K562 (cell line): ENCODE results near the gene RBM25. TPM values are rescaled to one million over a fixed set of nuclear protein-coding genes. Genes with fewer than 3 reads are reported as not detected.

Source experiments
- ATAC-seq: fragments of 200-7000 bp; cut with Tn5 transposase; 3 replicates; pipeline ENCODE4 v1.9.1; 2020; ENCODE audit warnings: moderate library complexity
- BruUV-seq: library from RNA; stranded (reverse); fragments of 400-500 nt; replicated peaks from 2 replicates; lab custom pipeline; 2021; lab: Mats Ljungman, UMichigan
- CTCF ChIA-PET: fragments of 300-600 bp; formaldehyde crosslinking; extraction: SDS; loops from one replicate; lab custom pipeline; 2021; ENCODE audit warnings: low intra/inter-chr PET ratio; lab: Yijun Ruan, JAX
- POLR2A ChIA-PET: fragments of 300-600, 350-650 bp; sonication (Branson Sonifier 250); formaldehyde crosslinking; extraction: SDS; loops from one replicate; lab custom pipeline; 2021; ENCODE audit warnings: antibody characterized with exemption, inconsistent platforms; lab: Yijun Ruan, JAX
- DNase-seq, 4 experiments: peaks; one replicate each; pipeline versions ENCODE4 v3.0.0 to v3.0.0-alpha.2; 2011 to 2018; ENCODE audit warnings: low spot score in 3 of 4, mixed read lengths in 3 of 4; ENCODE audit errors: extremely low read depth in 1 of 4
- FAIRE-seq: peaks from 2 replicates; lab custom pipeline; 2011; peaks lifted over from hg19 to GRCh38; lab: Jason Lieb, UNC
- H2AFZ ChIP-seq: 2 replicates; pipeline ENCODE4 v1.6.0; 2011; ENCODE audit warnings: low read depth, low read length, control low read depth, inconsistent platforms
- H3K27ac ChIP-seq: fragments of 200-600 bp; 3 replicates; pipeline ENCODE4 v1.8.0; 2011; ENCODE audit warnings: low read depth, mild to moderate bottlenecking, control low read depth, inconsistent platforms, low read length, moderate library complexity, mixed read lengths; ENCODE audit errors: extremely low read depth
- H3K27me3 ChIP-seq, 2 experiments: fragments of 300-600 bp in 1 of 2; 2 replicates in 1 of 2; 3 replicates in 1 of 2; pipeline versions ENCODE4 v1.6.0 to v1.8.0; 2011; ENCODE audit warnings: inconsistent platforms in 2 of 2, low read length in 2 of 2, mild to moderate bottlenecking in 1 of 2, mixed read lengths in 1 of 2, moderate library complexity in 1 of 2; ENCODE audit not compliant: control insufficient read depth in 2 of 2, insufficient read depth in 2 of 2
- H3K36me3 ChIP-seq: fragments of 300-600 bp; 3 replicates; pipeline ENCODE4 v1.8.0; 2011; ENCODE audit warnings: mild to moderate bottlenecking, low read length, inconsistent platforms; ENCODE audit not compliant: control insufficient read depth, insufficient read depth
- H3K4me1 ChIP-seq, 2 experiments: fragments of 200-600 bp in 1 of 2; replicated peaks in 1 of 2; 2 replicates in 1 of 2; 3 replicates in 1 of 2; pipeline versions ENCODE4 v1.5.1 to v1.8.0; 2011; ENCODE audit warnings: inconsistent platforms in 2 of 2, low read length in 2 of 2, mild to moderate bottlenecking in 1 of 2, mixed read lengths in 1 of 2, moderate library complexity in 1 of 2; ENCODE audit not compliant: control insufficient read depth in 2 of 2, insufficient read depth in 2 of 2
- H3K4me2 ChIP-seq: 2 replicates; pipeline ENCODE4 v1.6.1; 2011; ENCODE audit warnings: low read length, control low read depth, inconsistent platforms, mixed read lengths; ENCODE audit not compliant: insufficient read depth
- H3K4me3 ChIP-seq: fragments of 200-600 bp; sonication (generic), shearing (Covaris generic); 2 replicates; pipeline ENCODE4 v1.5.1; 2016; ENCODE audit warnings: control low read depth, inconsistent platforms
- H3K79me2 ChIP-seq: fragments of 200-600 bp; 3 replicates; pipeline ENCODE4 v1.8.0; 2011; ENCODE audit warnings: low read length, inconsistent platforms; ENCODE audit not compliant: control insufficient read depth, insufficient read depth
- H3K9ac ChIP-seq, 2 experiments: 2 replicates each; pipeline versions ENCODE4 v1.6.0 to v1.6.1; 2011; ENCODE audit warnings: low read depth in 2 of 2, low read length in 2 of 2, control low read depth in 1 of 2, inconsistent platforms in 1 of 2, mild to moderate bottlenecking in 1 of 2, mixed read lengths in 1 of 2; ENCODE audit not compliant: insufficient read depth in 1 of 2
- H3K9me1 ChIP-seq: one replicate; pipeline ENCODE4 v1.6.0; 2011; ENCODE audit warnings: inconsistent platforms, mild to moderate bottlenecking, low read length, moderate library complexity; ENCODE audit not compliant: control insufficient read depth, insufficient read depth
- H3K9me3 ChIP-seq: replicated peaks from 2 replicates; pipeline ENCODE4 v1.5.1; 2011; ENCODE audit warnings: low read depth, low read length, inconsistent platforms; ENCODE audit not compliant: control insufficient read depth, insufficient read depth
- H4K20me1 ChIP-seq: replicated peaks from 2 replicates; pipeline ENCODE4 v1.6.1; 2011; ENCODE audit warnings: low read length, inconsistent platforms, mixed read lengths; ENCODE audit not compliant: control insufficient read depth, insufficient read depth
- BMI1 ChIP-seq: fragments of 150-350 bp; IDR thresholded peaks from 2 replicates; pipeline ENCODE4 v1.6.1; 2014; ENCODE audit warnings: low read length
- E2F1 ChIP-seq: sonication (generic); formaldehyde crosslinking; IDR thresholded peaks from 2 replicates; pipeline ENCODE4 v1.8.1; 2023; ENCODE audit warnings: mild to moderate bottlenecking, missing genetic modification reagents, moderate library complexity
- FOXJ2 ChIP-seq: fragments of 200-800 bp; sonication (Bioruptor generic); IDR thresholded peaks from 2 replicates; pipeline ENCODE4 v1.6.1; 2016; ENCODE audit warnings: missing genetic modification characterization, missing compliant biosample characterization
- HNRNPK ChIP-seq: fragments of 200-400 bp; formaldehyde crosslinking; IDR thresholded peaks from one replicate; pipeline ENCODE4 v1.6.1; 2018; ENCODE audit warnings: mild to moderate bottlenecking, low read depth, low read length; ENCODE audit not compliant: poor library complexity, severe bottlenecking
- TSC22D4 ChIP-seq: fragments of 450-650 bp; IDR thresholded peaks from 2 replicates; pipeline ENCODE4 v1.6.1; 2016; ENCODE audit warnings: missing genetic modification characterization, missing biosample characterization, control low read depth
- ZNF146 ChIP-seq: IDR thresholded peaks from one replicate; pipeline ENCODE4 v1.6.1; 2018; ENCODE audit warnings: missing compliant biosample characterization; ENCODE audit not compliant: unreplicated experiment
- ZNF354B ChIP-seq: fragments of 250-450 bp; sonication (Bioruptor Pico); IDR thresholded peaks from 2 replicates; pipeline ENCODE4 v1.4.0; 2020
- ZNF77 ChIP-seq: fragments of 250-450 bp; sonication (Bioruptor Pico); IDR thresholded peaks from 2 replicates; pipeline ENCODE4 v1.5.0; 2020
- ZNF780A ChIP-seq: fragments of 250-450 bp; sonication (Bioruptor Pico); IDR thresholded peaks from 2 replicates; pipeline ENCODE4 v1.5.0; 2021; ENCODE audit warnings: mild to moderate bottlenecking
- WGBS: fragments of 100-300 bp; shearing (Covaris generic); methylation state at CpG from one replicate; pipeline ENCODE4 v1.1.6; 2016; ENCODE audit warnings: low coverage, mixed read lengths; ENCODE audit not compliant: insufficient coverage; ENCODE audit errors: missing lambda C conversion rate; 5-methylcytosine and 5-hydroxymethylcytosine counted together
- in situ Hi-C: fragments of 300-500 bp; cut with MboI; formaldehyde crosslinking; loops from 4 replicates; pipeline ENCODE4 v1.15.0; 2018; ENCODE audit warnings: inconsistent platforms, mixed read lengths
- intact Hi-C: fragments of 100-400 bp; cut with micrococcal nuclease; formaldehyde crosslinking; loops from 2 replicates; pipeline ENCODE4 v1.14.2; 2022
- polyA plus RNA-seq, 8 experiments: library from polyadenylated mRNA; depleted of rRNA in 4 of 8; stranded (reverse) in 5 of 8; unstranded in 3 of 8; fragments of >200 nt; fragmentation: Nextera tagmentation in 2 of 8; fragmentation: Illumina TruSeq in 1 of 8; extraction: Ambion mirVana in 2 of 8; extraction: Trizol in 1 of 8; gene quantifications; 2 replicates each; pipeline versions ENCODE4 v1.2.1 to v1.2.3, GENCODE V29; 2011 to 2014; ENCODE audit warnings: inconsistent platforms in 1 of 8, missing spikeins in 1 of 8
- total RNA-seq, 7 experiments: library from RNA; depleted of rRNA in 6 of 7; stranded (reverse); fragments of >200 nt in 6 of 7; fragmentation: Illumina TruSeq in 2 of 7; extraction: Trizol in 2 of 7; gene quantifications; 2 replicates each; pipeline versions ENCODE4 v1.2.1 to v1.2.3, GENCODE V29; 2011 to 2021; ENCODE audit warnings: low replicate concordance in 1 of 7

RBM25 gene
- total and polyA plus RNA-seq, 9 of the 15 experiments (the other 6 are each of a cell fraction or from before 2014, with no cell fraction given): 28.6 to 80.1 (median 48.1) TPM

GRCh38 chr14:73055251-73055650 is 3.1 kb upstream of the RBM25 start:
- H3K27ac ChIP-seq: no peak overlapping the region
- H3K79me2 ChIP-seq: peaks cover 28% of the 10 kb centered on the region
- H3K4me1 ChIP-seq: peaks cover 4 to 10% of the 10 kb centered on the region in 2 experiments; a peak in 3 of 5 replicates
- no peaks in the 10 kb centered on the region for H4K20me1 ChIP-seq
- H3K9ac ChIP-seq: no peak overlapping the region
- H3K4me2 ChIP-seq: no peak overlapping the region
- BruUV-seq: no TSS peak
- peaks cover 2% of the 10 kb centered on the region; the same call in 1 of the 3 replicates for H3K36me3 ChIP-seq
- intact Hi-C loops: no loop called here
- DNase-seq (no peak), ATAC-seq (no peak), FAIRE-seq (no peak)
- H3K9me1 ChIP-seq: no peaks in the 10 kb centered on the region
- no peak for TF ChIP-seq E2F1 (CRISPR knock-in tag)
- TF ChIP-seq FOXJ2 (tag): no peak
- TF ChIP-seq HNRNPK: no peak
- TF ChIP-seq BMI1: no peak
- no peak for TF ChIP-seq ZNF77 (CRISPR knock-in tag)
- TF ChIP-seq TSC22D4 (tag): no peak
- no peak for TF ChIP-seq ZNF146 (CRISPR knock-in tag)
- TF ChIP-seq ZNF354B (CRISPR knock-in tag): no peak
- no peak for TF ChIP-seq ZNF780A (CRISPR knock-in tag)
- no peak overlapping the region for H3K4me3 ChIP-seq
- H2AFZ ChIP-seq: no peak overlapping the region
- 78% methylated on average over 1 of the region's 1 CpG for WGBS
- in situ Hi-C loops: no loop called here
- CTCF ChIA-PET: no interaction called here
- H3K27me3 ChIP-seq: no peaks in the 10 kb centered on the region
- POLR2A ChIA-PET: no interaction called here
- H3K9me3 ChIP-seq: no peaks in the 10 kb centered on the region
